ENCODE measurements around the gene HHLA2. TPM values are rescaled to one million over a fixed set of nuclear protein-coding genes. Genes with fewer than 3 reads are reported as not detected.

HHLA2 gene
- total and polyA plus RNA-seq, 2 of the 8 experiments (the other 6 are each of a cell fraction or from before 2014, with no cell fraction given) = not detected

DNA sequence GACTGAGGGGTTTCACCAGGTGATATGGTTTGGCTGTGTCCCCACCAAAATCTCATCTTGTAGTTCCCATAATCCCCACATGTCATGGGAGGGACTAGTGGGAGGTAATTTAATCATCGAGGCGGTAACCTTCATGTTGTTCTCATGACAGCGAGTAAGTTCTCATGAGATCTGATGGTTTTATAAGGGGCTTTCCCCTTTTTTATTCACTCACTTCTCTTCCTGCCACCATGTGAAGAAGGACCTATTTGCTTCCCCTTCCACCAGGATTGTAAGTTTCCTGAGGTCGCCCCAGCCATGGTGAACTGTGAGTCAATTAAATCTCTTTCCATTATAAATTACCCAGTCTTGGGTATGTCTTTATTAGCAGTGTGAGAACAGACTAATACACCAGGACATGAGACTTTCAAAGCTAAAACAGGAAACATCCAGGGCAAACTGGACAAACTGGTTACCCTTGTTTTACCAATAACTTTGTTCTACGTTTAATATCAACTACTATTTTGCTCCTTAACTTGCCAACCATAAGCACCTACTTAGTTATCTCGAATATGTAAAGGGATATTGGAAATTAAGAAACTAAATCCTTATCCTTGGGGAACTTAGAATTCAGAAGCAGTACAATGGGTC is 115.9 kb downstream of the HHLA2 start:
- WGBS, 2 experiments (ENCODE audit: extremely low coverage in 1 of 2, insufficient coverage in 1 of 2, insufficient read length in 1 of 2, insufficient replicate concordance in 2 of 2, low coverage in 1 of 2, low lambda C conversion rate in 2 of 2, missing lambda C conversion rate in 1 of 2) = 92% methylated on average over 6 of the region's 6 CpGs; no CpG with 5 or more reads in 1 of the 2 experiments
- H2AFZ ChIP-seq (ENCODE audit: low read length) = no peak overlapping the region
- no peak overlapping the region for H3K9ac ChIP-seq (replicated peaks in 1 of 4; ENCODE audit: extremely low read depth in 1 of 4, low read depth in 3 of 4, low read length in 3 of 4)
- H3K4ac ChIP-seq (replicated peaks; ENCODE audit: insufficient read length, low read depth, low read length) = no peak overlapping the region
- H2BK15ac ChIP-seq (ENCODE audit: low read length) = no peak overlapping the region
- CTCF ChIA-PET (ENCODE audit: partially characterized antibody) = interaction anchor here (2.6 kb wide), 1 partner anchor 15 kb away, joined by 11 read pairs; no protein-coding TSS in a partner anchor
- H3K9me3 ChIP-seq (ENCODE audit: insufficient read depth in 2 of 2, low read depth in 1 of 2, low read length in 1 of 2) = peaks cover 0 to 2% of the 10 kb centered on the region in 2 experiments; a peak in 1 of 4 replicates
- no peak overlapping the region for H2AK5ac ChIP-seq (ENCODE audit: low read depth, low read length)
- no peak overlapping the region for H2BK5ac ChIP-seq (ENCODE audit: low read depth, low read length)
- no peaks in the 10 kb centered on the region for H4K20me1 ChIP-seq (replicated peaks in 1 of 2; ENCODE audit: control insufficient read depth in 1 of 2, insufficient read depth in 2 of 2, low read length in 2 of 2)
- H3K4me2 ChIP-seq (ENCODE audit: insufficient read depth in 1 of 2, low read depth in 2 of 2, low read length in 2 of 2) = no peak overlapping the region
- no peaks in the 10 kb centered on the region for H3K79me1 ChIP-seq (ENCODE audit: low read depth, low read length)
- no peak overlapping the region for H3K27ac ChIP-seq (ENCODE audit: low read depth, low read length)
- H3K36me3 ChIP-seq (ENCODE audit: control insufficient read depth in 2 of 4, insufficient read depth in 4 of 4, low read length in 3 of 4) = no peaks in the 10 kb centered on the region
- POLR2A ChIA-PET (ENCODE audit: partially characterized antibody) = no interaction called here
- DNase-seq (ENCODE audit: low read depth in 1 of 2, low spot score in 2 of 2) (no peak), FAIRE-seq (no peak)
- no peak overlapping the region for H3K56ac ChIP-seq (replicated peaks; ENCODE audit: insufficient read length, low read depth, low read length)
- no peak overlapping the region for H2BK120ac ChIP-seq (replicated peaks; ENCODE audit: low read depth, low read length)
- no peaks in the 10 kb centered on the region for H3K79me2 ChIP-seq (ENCODE audit: control insufficient read depth in 1 of 2, insufficient read depth in 2 of 2, low read length in 2 of 2)
- no peak overlapping the region for H3K18ac ChIP-seq (ENCODE audit: extremely low read depth, low read length)
- no peak overlapping the region for H3K4me3 ChIP-seq (ENCODE audit: extremely low read depth in 1 of 4, insufficient read depth in 2 of 4, low read depth in 3 of 4, low read length in 4 of 4)
- no peak overlapping the region for H4K5ac ChIP-seq (ENCODE audit: insufficient read length, low read depth, low read length)
- peaks cover 0 to under 1% (median 0%) of the 10 kb centered on the region in 4 experiments; a peak in 1 of 7 replicates for H3K4me1 ChIP-seq (replicated peaks in 1 of 4; ENCODE audit: control insufficient read depth in 3 of 4, insufficient read depth in 4 of 4, low read length in 3 of 4)
- no peaks in the 10 kb centered on the region for H3K27me3 ChIP-seq (replicated peaks in 1 of 4; ENCODE audit: control insufficient read depth in 3 of 4, extremely low read depth in 1 of 4, insufficient read depth in 3 of 4, low read length in 3 of 4)
- H3K23ac ChIP-seq (ENCODE audit: insufficient read length) = no peak overlapping the region
- no peaks in the 10 kb centered on the region for H3K23me2 ChIP-seq (ENCODE audit: low read depth, low read length)
- H3K14ac ChIP-seq (ENCODE audit: insufficient read length) = no peak overlapping the region
- no peak overlapping the region for H4K91ac ChIP-seq (replicated peaks; ENCODE audit: insufficient read length, low read length)
- H2BK12ac ChIP-seq (ENCODE audit: low read depth, low read length) = no peak overlapping the region
- TF ChIP-seq HDAC2 (IDR thresholded peaks at IDR 0.05; ENCODE audit: borderline replicate concordance in 1 of 2, low read depth in 2 of 2, low read length in 2 of 2) = no peak
- no peak for TF ChIP-seq BRCA1 (IDR thresholded peaks at IDR 0.05; ENCODE audit: low read depth, low read length)
- no peak for TF ChIP-seq MAFK (IDR thresholded peaks at IDR 0.05; ENCODE audit: low read depth, low read length)
- no peak for TF ChIP-seq CEBPB (IDR thresholded peaks at IDR 0.05; ENCODE audit: low read depth, low read length)
- TF ChIP-seq TEAD4 (IDR thresholded peaks at IDR 0.05; ENCODE audit: low read depth, low read length) = no peak
- no peak for TF ChIP-seq NANOG (IDR thresholded peaks at IDR 0.05; ENCODE audit: insufficient read depth, low read depth, low read length, poor library complexity, severe bottlenecking)
- TF ChIP-seq CBX5 (IDR thresholded peaks at IDR 0.05; ENCODE audit: low read depth, low read length) = no peak
- TF ChIP-seq ZNF274 (IDR thresholded peaks at IDR 0.05; ENCODE audit: borderline replicate concordance, extremely low read depth, low read length) = no peak
- TF ChIP-seq TCF12 (IDR thresholded peaks at IDR 0.05; ENCODE audit: low read depth, low read length) = no peak
- TF ChIP-seq TBP (IDR thresholded peaks at IDR 0.05; ENCODE audit: low read depth, low read length) = no peak
- no peak overlapping the region for H2BK20ac ChIP-seq (ENCODE audit: low read length)
- no peak overlapping the region for H4K8ac ChIP-seq (ENCODE audit: extremely low read depth, insufficient read depth, low read length)
